ENCODE measurements around the gene EVPL.
"Not testable (repeated sequence)": the region's sequence is repeated elsewhere in the genome, so short reads cannot be mapped to it uniquely, and the experiment has no call there.

The EVPL gene

DNA sequence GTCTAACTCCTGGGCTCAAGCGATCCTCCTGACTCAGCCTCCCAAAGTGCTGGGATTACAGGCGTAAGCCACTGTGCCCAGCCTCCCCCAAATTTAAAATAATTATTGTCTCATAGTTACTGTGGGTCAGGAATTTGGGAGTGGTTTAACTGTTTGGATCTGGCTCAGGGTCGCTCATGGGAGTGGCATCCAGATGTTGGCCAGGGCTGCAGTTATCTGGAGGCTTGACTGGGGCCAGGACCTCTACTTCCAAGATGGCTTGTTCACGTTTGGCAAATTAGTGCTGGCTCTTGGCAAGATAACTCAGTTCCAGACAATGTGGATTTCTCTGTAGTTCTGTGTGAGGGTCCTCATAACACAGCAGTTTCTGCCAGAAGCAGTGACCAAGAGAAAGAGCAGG is 40.1 kb downstream of the EVPL start:
- DNase-seq: no peak
- Mint-ChIP-seq H3K27me3 (no peaks in the 10 kb centered on the region), H3K36me3 (peaks cover 3% of the 10 kb centered on the region), H3K4me1 (no peaks in the 10 kb centered on the region), H3K9me3 (no peaks in the 10 kb centered on the region), H3K4me3 (no peak overlapping the region), H3K27ac (no peak overlapping the region)
- CTCF ChIA-PET: no interaction called here

- peak overlapping the region; percentile 37 for H3K27ac Mint-ChIP-seq
- DNase-seq: no peak
- H3K4me3 Mint-ChIP-seq: no peak overlapping the region
- H3K4me1 Mint-ChIP-seq: peaks cover 2% of the 10 kb centered on the region
- no peaks in the 10 kb centered on the region for H3K36me3 Mint-ChIP-seq
- CTCF ChIA-PET: no interaction called here
- no peaks in the 10 kb centered on the region for H3K9me3 Mint-ChIP-seq
- H3K27me3 Mint-ChIP-seq: no peaks in the 10 kb centered on the region
Observed at GRCh38 chr17:75985986-75986385, 41.1 kb downstream of the EVPL start.

GRCh38 chr17:75983501-75984181 is 43.5 kb downstream of the EVPL start:
- H3K9me3 Mint-ChIP-seq: no peaks in the 10 kb centered on the region
- H3K4me3 Mint-ChIP-seq: no peak overlapping the region
- H3K4me1 Mint-ChIP-seq: peaks cover 18% of the 10 kb centered on the region
- no peak overlapping the region for H3K27ac Mint-ChIP-seq
- CTCF ChIA-PET: interaction anchor here (0.8 to 1.5 kb wide), 2 partner anchors 18 to 401 kb away, joined by 3 to 6 read pairs; no protein-coding TSS in a partner anchor
- H3K36me3 Mint-ChIP-seq: no peaks in the 10 kb centered on the region
- no peak for DNase-seq
- H3K27me3 Mint-ChIP-seq: no peaks in the 10 kb centered on the region

DNA sequence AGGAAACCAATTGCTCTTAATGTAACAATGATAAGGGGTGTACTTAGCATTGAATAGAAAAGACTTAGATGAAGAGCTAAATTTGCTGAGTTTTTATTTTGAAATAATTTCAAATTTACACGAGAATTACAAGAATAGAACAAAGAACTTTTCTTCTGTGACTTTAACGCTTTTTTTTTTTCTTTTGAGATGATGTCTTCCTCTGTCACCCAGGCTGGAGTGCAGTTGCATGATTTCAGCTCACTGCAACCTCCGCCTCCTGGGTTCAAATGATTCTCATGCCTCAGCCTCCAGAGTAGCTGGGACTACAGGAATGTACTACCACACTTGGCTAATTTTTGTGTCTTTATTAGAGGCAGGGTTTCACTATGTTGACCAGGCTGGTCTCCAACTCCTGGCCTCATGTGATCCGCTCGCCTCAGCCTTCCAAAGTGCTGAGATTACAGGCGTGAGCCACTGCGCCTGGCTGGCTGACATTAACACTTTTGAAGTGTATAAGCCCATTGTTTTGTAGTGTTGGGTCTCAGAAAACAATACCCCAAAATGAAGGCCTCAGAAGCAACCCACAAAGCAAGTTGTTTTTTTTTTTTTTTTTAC is 46.0 kb downstream of the EVPL start:
- peak overlapping the region; percentile 97 for H3K4me3 Mint-ChIP-seq
- H3K36me3 Mint-ChIP-seq: peaks cover 7% of the 10 kb centered on the region
- peaks cover 37% of the 10 kb centered on the region for H3K4me1 Mint-ChIP-seq
- no peaks in the 10 kb centered on the region for H3K9me3 Mint-ChIP-seq
- peak overlapping the region; percentile 100 for H3K27ac Mint-ChIP-seq
- CTCF ChIA-PET: interaction anchor here (0.6 to 1.7 kb wide), 2 partner anchors 76 to 126 kb away, joined by 3 to 4 read pairs; no protein-coding TSS in a partner anchor
- DNase-seq: no peak
- no peaks in the 10 kb centered on the region for H3K27me3 Mint-ChIP-seq

- H3K27ac Mint-ChIP-seq: peak overlapping the region; percentile 100
- no peak for DNase-seq
- CTCF ChIA-PET: interaction anchor here (0.6 to 1.7 kb wide), 3 partner anchors 25 to 127 kb away, joined by 3 to 4 read pairs (median 3); no protein-coding TSS in a partner anchor
Observed at GRCh38 chr17:75980188-75981018, 46.7 kb downstream of the EVPL start.

GRCh38 chr17:75979705-75980187 is 47.4 kb downstream of the EVPL start:
- DNase-seq: no peak
- Mint-ChIP-seq H3K27ac (peak overlapping the region; percentile 100), H3K4me3 (peak overlapping the region; percentile 97), H3K9me3 (no peaks in the 10 kb centered on the region), H3K4me1 (peaks cover 44% of the 10 kb centered on the region), H3K36me3 (peaks cover 9% of the 10 kb centered on the region), H3K27me3 (no peaks in the 10 kb centered on the region)
- CTCF ChIA-PET: interaction anchor here (0.8 to 1.7 kb wide), 2 partner anchors 26 to 74 kb away, joined by 3 to 4 read pairs; no protein-coding TSS in a partner anchor

More at GRCh38 chr17:75980188-75981018, 46.7 kb downstream of the EVPL start:
- H3K27me3 Mint-ChIP-seq: no peaks in the 10 kb centered on the region
- H3K36me3 Mint-ChIP-seq: peaks cover 8% of the 10 kb centered on the region
- peaks cover 44% of the 10 kb centered on the region for H3K4me1 Mint-ChIP-seq
- H3K9me3 Mint-ChIP-seq: no peaks in the 10 kb centered on the region
- H3K4me3 Mint-ChIP-seq: peak overlapping the region; percentile 97

DNA sequence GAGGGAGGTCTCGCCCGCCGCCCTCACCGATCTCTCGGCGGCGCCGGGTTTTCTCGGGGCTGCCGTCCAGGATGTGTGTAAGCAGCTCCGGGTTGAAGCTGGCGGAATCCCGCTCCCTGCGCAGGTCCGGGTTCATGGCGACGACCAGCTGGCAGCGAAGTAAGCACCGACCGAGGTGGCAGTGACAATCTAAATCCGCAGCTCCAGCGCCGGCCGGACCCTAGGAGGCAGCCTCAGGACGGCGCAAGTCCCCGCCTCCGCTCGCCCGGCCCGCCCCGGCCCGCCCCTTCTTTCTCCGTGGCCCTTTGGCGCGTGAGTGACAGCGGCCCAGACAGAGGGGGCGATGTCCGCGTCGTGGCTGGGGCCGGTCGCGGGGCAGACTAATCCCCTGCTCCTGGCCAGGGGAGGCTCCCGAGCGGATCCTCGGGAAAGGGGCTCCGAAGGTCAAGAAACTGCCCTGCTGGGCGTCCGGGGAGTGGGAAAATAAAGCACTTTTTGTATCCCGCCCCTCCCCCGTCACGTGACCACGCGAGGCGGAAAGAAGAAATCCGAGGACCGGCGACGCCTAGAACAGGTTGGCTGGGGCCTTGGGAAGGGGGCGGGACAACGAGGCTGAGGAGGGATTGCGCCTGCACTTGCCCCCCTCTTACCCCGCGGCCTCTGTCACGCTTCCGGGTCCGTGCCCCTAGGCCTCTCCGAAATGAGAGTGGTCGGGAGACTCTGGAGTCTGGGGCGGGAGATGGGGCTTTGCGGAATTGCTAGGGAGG is 48.0 kb downstream of the EVPL start, which contains the start of the genes ACOX1 and TEN1:
Gene ACOX1 (minus strand): TSS at position 229 of the 767 bp plus-strand sequence. CDS start 93 bp downstream, at position 136.
Gene TEN1 (plus strand): TSS at position 303 of the 767 bp plus-strand sequence. CDS start 6,953 bp downstream, outside the sequence.
- no peaks in the 10 kb centered on the region for H3K9me3 Mint-ChIP-seq
- peaks cover 9% of the 10 kb centered on the region for H3K36me3 Mint-ChIP-seq
- H3K4me3 Mint-ChIP-seq: peak within 1 kb of the TSS; percentile 97
- H3K4me1 Mint-ChIP-seq: peaks cover 44% of the 10 kb centered on the region
- CTCF ChIA-PET: interaction anchor here (1.2 kb wide), 1 partner anchor 26 kb away, joined by 6 read pairs; no protein-coding TSS in a partner anchor
- peak within 1 kb of the TSS; percentile 100 for H3K27ac Mint-ChIP-seq
- no peaks in the 10 kb centered on the region for H3K27me3 Mint-ChIP-seq
- peak; percentile 99 for DNase-seq

DNA sequence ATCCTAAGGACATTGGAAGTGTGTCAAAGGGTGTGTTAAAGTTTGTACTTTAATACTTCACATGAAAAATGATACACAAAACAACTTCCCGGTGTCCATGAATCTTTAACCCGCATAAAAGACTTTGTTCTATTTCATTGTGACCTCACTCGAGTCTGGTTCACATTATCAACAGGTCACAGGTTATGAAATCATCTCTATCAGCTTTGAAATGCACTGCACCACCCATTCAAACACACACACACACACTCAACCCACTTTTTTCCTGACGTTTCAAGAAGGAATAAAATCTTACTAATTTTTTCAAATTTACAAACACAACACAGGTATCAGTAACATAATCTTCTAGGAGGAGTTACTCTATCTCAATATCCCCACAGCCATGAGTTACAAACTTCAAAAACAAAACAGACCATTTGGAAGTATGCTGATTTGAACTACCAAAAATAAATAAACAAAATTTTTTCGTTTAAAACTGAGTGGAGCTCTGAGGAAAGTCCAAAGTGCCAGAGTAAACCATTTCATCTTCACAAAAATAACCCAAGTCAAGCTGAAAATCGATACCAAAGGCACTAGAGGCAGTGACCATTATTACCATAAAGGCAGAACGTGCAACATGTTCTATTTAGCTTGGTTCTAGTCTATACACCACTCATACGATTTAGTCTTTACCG is 50.8 kb downstream of the EVPL start:
- no peak overlapping the region for H3K4me3 Mint-ChIP-seq
- H3K36me3 Mint-ChIP-seq: peaks cover 20% of the 10 kb centered on the region
- H3K27me3 Mint-ChIP-seq: no peaks in the 10 kb centered on the region
- peaks cover 44% of the 10 kb centered on the region for H3K4me1 Mint-ChIP-seq
- no peaks in the 10 kb centered on the region for H3K9me3 Mint-ChIP-seq
- DNase-seq: no peak
- CTCF ChIA-PET: interaction anchor here (0.6 kb wide), 1 partner anchor 424 kb away, joined by 3 read pairs; no protein-coding TSS in a partner anchor
- no peak overlapping the region for H3K27ac Mint-ChIP-seq

- no peaks in the 10 kb centered on the region for H3K9me3 Mint-ChIP-seq
- H3K4me3 Mint-ChIP-seq: no peak overlapping the region
- peaks cover 21% of the 10 kb centered on the region for H3K36me3 Mint-ChIP-seq
- no peak overlapping the region for H3K27ac Mint-ChIP-seq
- peaks cover 41% of the 10 kb centered on the region for H3K4me1 Mint-ChIP-seq
- no peak for DNase-seq
- CTCF ChIA-PET: no interaction called here
- H3K27me3 Mint-ChIP-seq: no peaks in the 10 kb centered on the region
Observed at GRCh38 chr17:75975757-75976174, 51.3 kb downstream of the EVPL start.

DNA sequence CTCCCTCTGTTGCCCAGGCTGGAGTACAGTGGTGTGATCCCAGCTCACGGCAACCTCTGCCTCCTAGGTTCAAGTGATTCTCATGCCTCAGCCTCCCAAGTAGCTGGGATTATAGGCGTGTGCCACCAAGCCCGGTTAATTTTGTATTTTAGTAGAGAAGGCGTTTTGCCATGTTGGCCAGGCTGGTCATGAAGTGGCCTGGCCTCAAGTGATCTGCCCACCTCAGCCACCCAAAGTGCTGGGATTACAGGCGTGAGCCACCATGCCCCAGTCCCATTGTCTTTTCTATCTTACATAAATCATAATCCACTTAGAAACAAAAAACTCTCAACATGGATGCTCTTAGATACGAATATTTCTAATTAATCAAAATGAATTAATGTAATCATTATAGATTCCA is 51.9 kb downstream of the EVPL start:
- DNase-seq, H3K4me3 Mint-ChIP-seq, CTCF ChIA-PET, H3K27me3 Mint-ChIP-seq, H3K27ac Mint-ChIP-seq, H3K9me3 Mint-ChIP-seq: not testable (repeated sequence)
- Mint-ChIP-seq H3K36me3 (peaks cover 21% of the 10 kb centered on the region), H3K4me1 (peaks cover 35% of the 10 kb centered on the region)

DNA sequence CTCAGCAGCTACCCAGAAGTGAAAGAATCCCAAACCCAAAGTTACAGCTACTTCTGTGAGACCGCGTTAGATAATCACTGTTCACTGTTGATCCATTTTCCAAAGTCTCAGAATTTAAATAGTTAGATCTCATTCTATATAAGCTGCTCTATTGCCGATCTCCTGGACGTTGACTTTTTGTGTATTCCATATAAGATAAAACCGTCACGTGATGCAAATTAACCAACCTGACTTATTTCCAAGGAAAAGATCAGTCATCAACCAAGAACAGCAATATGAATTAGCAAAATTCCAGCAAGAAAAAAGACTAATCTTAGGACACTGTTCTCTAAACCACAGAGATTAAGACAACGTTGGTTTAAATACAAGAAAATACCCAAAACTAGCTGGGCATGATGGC is 56.5 kb downstream of the EVPL start:
- Mint-ChIP-seq H3K27me3 (no peaks in the 10 kb centered on the region), H3K4me3 (no peak overlapping the region), H3K9me3 (no peaks in the 10 kb centered on the region), H3K36me3 (peaks cover 18% of the 10 kb centered on the region), H3K4me1 (peaks cover 5% of the 10 kb centered on the region), H3K27ac (no peak overlapping the region)
- no peak for DNase-seq
- CTCF ChIA-PET: no interaction called here

- DNase-seq: no peak
- Mint-ChIP-seq H3K4me3 (no peak overlapping the region), H3K27ac (no peak overlapping the region), H3K36me3 (peaks cover 18% of the 10 kb centered on the region), H3K27me3 (no peaks in the 10 kb centered on the region), H3K9me3 (no peaks in the 10 kb centered on the region), H3K4me1 (peaks cover 2% of the 10 kb centered on the region)
- CTCF ChIA-PET: interaction anchor here (0.9 kb wide), 1 partner anchor 43 kb away, joined by 4 read pairs; no protein-coding TSS in a partner anchor
Observed at GRCh38 chr17:75970011-75970523, 57.0 kb downstream of the EVPL start.

- H3K27me3 Mint-ChIP-seq, H3K4me3 Mint-ChIP-seq, H3K4me1 Mint-ChIP-seq, H3K27ac Mint-ChIP-seq, H3K9me3 Mint-ChIP-seq, DNase-seq: not testable (repeated sequence)
- CTCF ChIA-PET: interaction anchor here (0.9 to 1.0 kb wide), 2 partner anchors 39 to 42 kb away, joined by 3 to 4 read pairs; no protein-coding TSS in a partner anchor
- peaks cover 16% of the 10 kb centered on the region for H3K36me3 Mint-ChIP-seq
Observed at GRCh38 chr17:75969044-75969443, 58.1 kb downstream of the EVPL start.
